Brain microvascular endothelial cell (primary cell): ENCODE measurements around the gene PLA2G4B.
A peak's percentile ranks its signal among the peaks of the same experiment; 100 is the strongest.

Source experiments
- DNase-seq: peaks from one replicate; pipeline ENCODE4 v3.0.0-alpha.2; 2020
- H3K27ac ChIP-seq: fragments of 250-450 bp; sonication (Bioruptor Pico); 2 replicates; pipeline ENCODE4 v1.5.1; 2020; ENCODE audit warnings: mild to moderate bottlenecking, moderate library complexity
- H3K27me3 ChIP-seq: fragments of 250-450 bp; sonication (Bioruptor Pico); replicated peaks from 2 replicates; pipeline ENCODE4 v1.5.1; 2020; ENCODE audit warnings: mild to moderate bottlenecking
- H3K36me3 ChIP-seq: fragments of 250-450 bp; sonication (Bioruptor Pico); replicated peaks from 2 replicates; pipeline ENCODE4 v1.5.1; 2020; ENCODE audit warnings: mild to moderate bottlenecking
- H3K4me3 ChIP-seq: 2 replicates; pipeline ENCODE4 v1.5.1; 2011; ENCODE audit warnings: low read depth, mild to moderate bottlenecking, control low read depth, low read length, moderate library complexity
- in situ Hi-C: cut with HindIII; loops from 2 replicates; pipeline ENCODE4 v1.10.0; 2017; ENCODE audit warnings: low sequenced_read_pairs, low pct_ligation_motif_present
- TF ChIP-seq, protein P1 (sequence below): IDR thresholded peaks from 2 replicates; pipeline ENCODE4 v1.5.1; 2011; ENCODE audit warnings: low read depth, mild to moderate bottlenecking, moderate library complexity, low read length, control low read depth, inconsistent platforms; ENCODE audit errors: missing control alignments

Gene PLA2G4B

DNA sequence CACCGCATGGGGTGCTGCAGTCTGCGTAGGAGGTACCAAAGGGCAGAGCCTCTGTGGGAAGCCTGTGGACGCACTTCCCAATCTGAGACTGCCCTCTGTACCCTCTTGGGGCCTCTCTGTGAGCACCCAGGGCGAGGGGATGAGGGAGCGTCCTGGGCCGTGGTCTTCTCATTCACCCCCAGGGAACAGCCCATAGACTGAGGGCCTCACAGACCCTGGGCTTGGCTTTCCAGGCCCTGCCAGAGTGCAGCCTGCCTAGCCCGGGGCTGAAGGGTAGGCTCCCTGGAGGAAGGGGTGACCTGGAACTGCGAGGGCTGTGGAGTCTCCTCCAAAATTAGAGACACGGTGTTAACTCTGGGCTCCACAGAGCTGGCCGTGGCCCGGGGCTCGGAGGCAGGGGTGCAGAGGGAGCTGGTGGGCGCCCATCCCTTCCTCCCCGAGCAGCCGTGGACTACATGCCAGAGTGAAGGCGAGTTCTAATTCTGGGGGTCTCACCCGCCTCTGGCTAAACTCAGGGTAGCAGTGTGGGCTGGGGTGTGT is 55.7 kb downstream of the PLA2G4B start:
- TF ChIP-seq, protein P1, sequence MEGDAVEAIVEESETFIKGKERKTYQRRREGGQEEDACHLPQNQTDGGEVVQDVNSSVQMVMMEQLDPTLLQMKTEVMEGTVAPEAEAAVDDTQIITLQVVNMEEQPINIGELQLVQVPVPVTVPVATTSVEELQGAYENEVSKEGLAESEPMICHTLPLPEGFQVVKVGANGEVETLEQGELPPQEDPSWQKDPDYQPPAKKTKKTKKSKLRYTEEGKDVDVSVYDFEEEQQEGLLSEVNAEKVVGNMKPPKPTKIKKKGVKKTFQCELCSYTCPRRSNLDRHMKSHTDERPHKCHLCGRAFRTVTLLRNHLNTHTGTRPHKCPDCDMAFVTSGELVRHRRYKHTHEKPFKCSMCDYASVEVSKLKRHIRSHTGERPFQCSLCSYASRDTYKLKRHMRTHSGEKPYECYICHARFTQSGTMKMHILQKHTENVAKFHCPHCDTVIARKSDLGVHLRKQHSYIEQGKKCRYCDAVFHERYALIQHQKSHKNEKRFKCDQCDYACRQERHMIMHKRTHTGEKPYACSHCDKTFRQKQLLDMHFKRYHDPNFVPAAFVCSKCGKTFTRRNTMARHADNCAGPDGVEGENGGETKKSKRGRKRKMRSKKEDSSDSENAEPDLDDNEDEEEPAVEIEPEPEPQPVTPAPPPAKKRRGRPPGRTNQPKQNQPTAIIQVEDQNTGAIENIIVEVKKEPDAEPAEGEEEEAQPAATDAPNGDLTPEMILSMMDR: no peak
- no peak for DNase-seq
- Histone ChIP-seq H3K27ac (no peak overlapping the region), H3K4me3 (no peak overlapping the region), H3K36me3 (peaks cover 4% of the 10 kb centered on the region), H3K27me3 (no peaks in the 10 kb centered on the region)
- in situ Hi-C loops: no loop called here

DNA sequence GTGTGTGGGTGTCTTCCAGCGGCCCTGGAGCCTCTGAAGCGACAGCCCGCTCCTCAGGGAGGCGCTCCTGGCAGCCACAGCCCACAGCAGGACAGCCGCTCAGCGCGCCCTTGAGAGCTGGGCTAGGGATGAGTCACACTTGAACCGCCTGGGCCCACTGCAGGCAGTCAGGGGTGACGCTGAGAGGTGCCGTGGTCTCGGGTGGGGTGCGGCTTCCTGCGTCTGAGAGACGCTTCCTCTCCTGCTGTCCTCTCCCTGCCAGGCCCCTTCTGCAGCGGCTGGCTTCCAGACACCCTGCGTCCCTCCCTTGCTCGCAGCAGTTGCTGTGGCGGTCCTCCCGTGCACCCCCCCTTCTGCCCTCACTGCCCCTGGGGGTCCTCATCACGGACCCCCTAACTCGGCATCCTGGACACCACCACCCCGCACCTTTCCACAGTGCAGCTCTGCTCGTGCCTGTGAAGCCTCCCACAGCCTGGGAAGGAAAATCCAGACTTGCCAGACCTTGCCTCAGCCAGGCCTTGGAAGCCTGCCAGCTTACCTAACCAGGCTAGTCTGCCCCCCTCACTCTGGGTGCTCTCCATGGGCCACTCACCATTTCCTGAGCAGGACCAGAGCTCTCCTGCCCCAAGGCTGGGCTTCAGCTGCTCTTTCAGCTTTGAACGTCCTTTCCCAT is 56.3 kb downstream of the PLA2G4B start:
- Histone ChIP-seq H3K36me3 (peaks cover 7% of the 10 kb centered on the region), H3K27ac (no peak overlapping the region)

GRCh38 chr15:41895491-41895890 is 56.8 kb downstream of the PLA2G4B start:
- TF ChIP-seq, protein P1: no peak
- no peak overlapping the region for H3K4me3 ChIP-seq
- H3K27me3 ChIP-seq: no peaks in the 10 kb centered on the region
- in situ Hi-C loops: no loop called here
- peaks cover 8% of the 10 kb centered on the region for H3K36me3 ChIP-seq
- no peak overlapping the region for H3K27ac ChIP-seq
- DNase-seq: no peak

More for the DNA sequence above, 56.3 kb downstream of the PLA2G4B start:
- Histone ChIP-seq H3K27me3 (no peaks in the 10 kb centered on the region), H3K4me3 (peak overlapping the region; percentile 24)
- peak; percentile 72 for DNase-seq
- in situ Hi-C loops: no loop called here
- TF ChIP-seq, protein P1: peak; percentile 47

GRCh38 chr15:41895957-41896356 is 57.3 kb downstream of the PLA2G4B start:
- TF ChIP-seq, protein P1: no peak
- no peak overlapping the region for H3K27ac ChIP-seq
- no peak for DNase-seq
- peaks cover 12% of the 10 kb centered on the region for H3K36me3 ChIP-seq
- H3K4me3 ChIP-seq: no peak overlapping the region
- in situ Hi-C loops: no loop called here
- no peaks in the 10 kb centered on the region for H3K27me3 ChIP-seq

- H3K36me3 ChIP-seq: peaks cover 14% of the 10 kb centered on the region
- no peak overlapping the region for H3K27ac ChIP-seq
- no peak overlapping the region for H3K4me3 ChIP-seq
- TF ChIP-seq, protein P1: no peak
- no peak for DNase-seq
- in situ Hi-C loops: no loop called here
- no peaks in the 10 kb centered on the region for H3K27me3 ChIP-seq
Measured at GRCh38 chr15:41896566-41896965, 57.9 kb downstream of the PLA2G4B start.
